Smooth muscle cell (in vitro differentiated cells): ENCODE measurements around the gene ZC3HAV1. TPM values are rescaled to one million over a fixed set of nuclear protein-coding genes. Genes with fewer than 3 reads are reported as not detected.
"Not testable (repeated sequence)": the region's sequence is repeated elsewhere in the genome, so short reads cannot be mapped to it uniquely, and the experiment has no call there.

Experiments
- DNase-seq: peaks from one replicate; lab custom pipeline; 2025; ENCODE audit not compliant: unreplicated experiment; lab: John Stamatoyannopoulos, UW
- H2AFZ ChIP-seq: fragments of 200-600 bp; sonication (generic); 2 replicates; pipeline ENCODE4 v1.6.0; 2016; ENCODE audit warnings: antibody characterized with exemption, low read depth, mild to moderate bottlenecking
- H3F3A ChIP-seq: fragments of 200-600 bp; sonication (generic); 2 replicates; pipeline ENCODE4 v1.6.0; 2017; ENCODE audit warnings: antibody characterized with exemption, low read depth
- H3K27ac ChIP-seq: fragments of 200-600 bp; sonication (generic); 2 replicates; pipeline ENCODE4 v1.5.1; 2016; ENCODE audit warnings: low read depth, mild to moderate bottlenecking
- H3K27me3 ChIP-seq: fragments of 200-600 bp; sonication (generic); 2 replicates; pipeline ENCODE4 v1.6.1; 2016; ENCODE audit warnings: low read depth, mild to moderate bottlenecking
- H3K36me3 ChIP-seq: fragments of 200-600 bp; sonication (generic); 2 replicates; pipeline ENCODE4 v1.5.1; 2016; ENCODE audit warnings: low read depth
- H3K4me1 ChIP-seq: fragments of 200-600 bp; sonication (generic); 2 replicates; pipeline ENCODE4 v1.5.1; 2016; ENCODE audit warnings: low read depth
- H3K4me2 ChIP-seq: fragments of 200-600 bp; sonication (generic); 2 replicates; pipeline ENCODE4 v1.6.0; 2016; ENCODE audit warnings: mild to moderate bottlenecking
- H3K4me3 ChIP-seq: fragments of 200-600 bp; sonication (generic); 2 replicates; pipeline ENCODE4 v1.5.1; 2016; ENCODE audit warnings: mild to moderate bottlenecking
- H3K79me2 ChIP-seq: fragments of 200-600 bp; sonication (generic); 2 replicates; pipeline ENCODE4 v1.6.0; 2016; ENCODE audit warnings: low read depth, mild to moderate bottlenecking
- H3K9ac ChIP-seq: fragments of 200-600 bp; sonication (generic); 2 replicates; pipeline ENCODE4 v1.6.0; 2016; ENCODE audit warnings: low read depth
- H3K9me3 ChIP-seq: fragments of 200-600 bp; sonication (generic); replicated peaks from 2 replicates; pipeline ENCODE4 v1.5.1; 2016; ENCODE audit warnings: low read depth
- H4K20me1 ChIP-seq: fragments of 200-600 bp; sonication (generic); 2 replicates; pipeline ENCODE4 v1.6.0; 2016; ENCODE audit warnings: low read depth
- WGBS: methylation state at CpG from one replicate; pipeline ENCODE4 v1.1.7; 2016; ENCODE audit warnings: low lambda C conversion rate; 5-methylcytosine and 5-hydroxymethylcytosine counted together
- polyA plus RNA-seq: library from polyadenylated mRNA; unstranded; fragments of >200 nt; fragmentation: Nextera tagmentation; extraction: Ambion mirVana; gene quantifications from 2 replicates; pipeline ENCODE4 v1.2.1, GENCODE V29; 2016
- total RNA-seq: library from RNA; depleted of rRNA; stranded (reverse); fragments of >200 nt; gene quantifications from 2 replicates; pipeline ENCODE4 v1.2.3, GENCODE V29; 2014
- TF ChIP-seq, protein P1 (sequence below): fragments of 200-600 bp; sonication (generic); IDR thresholded peaks from 2 replicates; pipeline ENCODE4 v1.5.1; 2017; ENCODE audit warnings: borderline replicate concordance, mild to moderate bottlenecking, antibody characterized with exemption; ENCODE audit not compliant: insufficient read depth, poor library complexity, severe bottlenecking

Gene ZC3HAV1
- total and polyA plus RNA-seq, 2 experiments from 2014 or later: 4.7 to 12.1 TPM

DNA sequence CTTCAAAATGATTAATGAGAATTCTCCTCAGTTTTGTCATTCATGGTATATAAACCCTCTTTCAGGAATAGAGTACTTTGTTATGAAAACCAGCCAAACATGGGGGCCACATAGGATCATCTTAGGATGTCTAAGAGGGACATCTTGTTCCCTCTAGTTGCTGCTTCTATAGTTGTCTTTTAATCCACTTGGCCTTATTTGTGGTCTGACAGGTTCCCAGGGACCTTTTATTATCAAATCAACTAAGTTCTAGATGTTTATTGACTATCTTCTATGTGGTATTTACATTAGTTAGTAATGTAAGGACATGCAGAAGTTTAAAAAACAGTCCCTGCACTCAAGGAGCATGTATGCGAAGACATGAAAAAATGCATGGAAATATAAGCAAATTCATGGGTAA lies 1.6 kb upstream of the ZC3HAV1 start:
- TF ChIP-seq, protein P1, sequence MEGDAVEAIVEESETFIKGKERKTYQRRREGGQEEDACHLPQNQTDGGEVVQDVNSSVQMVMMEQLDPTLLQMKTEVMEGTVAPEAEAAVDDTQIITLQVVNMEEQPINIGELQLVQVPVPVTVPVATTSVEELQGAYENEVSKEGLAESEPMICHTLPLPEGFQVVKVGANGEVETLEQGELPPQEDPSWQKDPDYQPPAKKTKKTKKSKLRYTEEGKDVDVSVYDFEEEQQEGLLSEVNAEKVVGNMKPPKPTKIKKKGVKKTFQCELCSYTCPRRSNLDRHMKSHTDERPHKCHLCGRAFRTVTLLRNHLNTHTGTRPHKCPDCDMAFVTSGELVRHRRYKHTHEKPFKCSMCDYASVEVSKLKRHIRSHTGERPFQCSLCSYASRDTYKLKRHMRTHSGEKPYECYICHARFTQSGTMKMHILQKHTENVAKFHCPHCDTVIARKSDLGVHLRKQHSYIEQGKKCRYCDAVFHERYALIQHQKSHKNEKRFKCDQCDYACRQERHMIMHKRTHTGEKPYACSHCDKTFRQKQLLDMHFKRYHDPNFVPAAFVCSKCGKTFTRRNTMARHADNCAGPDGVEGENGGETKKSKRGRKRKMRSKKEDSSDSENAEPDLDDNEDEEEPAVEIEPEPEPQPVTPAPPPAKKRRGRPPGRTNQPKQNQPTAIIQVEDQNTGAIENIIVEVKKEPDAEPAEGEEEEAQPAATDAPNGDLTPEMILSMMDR: no peak
- no peak for DNase-seq
- no peak overlapping the region for H3K27ac ChIP-seq
- H4K20me1 ChIP-seq: no peaks in the 10 kb centered on the region
- H3K4me3 ChIP-seq: no peak overlapping the region
- H3K4me2 ChIP-seq: no peak overlapping the region
- peaks cover 5% of the 10 kb centered on the region for H3K79me2 ChIP-seq
- H3K9me3 ChIP-seq: no peaks in the 10 kb centered on the region
- WGBS: 100% methylated on average over 1 of the region's 1 CpG
- no peak overlapping the region for H3K9ac ChIP-seq
- H3K36me3 ChIP-seq: no peaks in the 10 kb centered on the region
- H3F3A ChIP-seq: no peaks in the 10 kb centered on the region
- H3K27me3 ChIP-seq: no peaks in the 10 kb centered on the region
- H2AFZ ChIP-seq: no peak overlapping the region
- H3K4me1 ChIP-seq: peaks cover 3% of the 10 kb centered on the region

DNA sequence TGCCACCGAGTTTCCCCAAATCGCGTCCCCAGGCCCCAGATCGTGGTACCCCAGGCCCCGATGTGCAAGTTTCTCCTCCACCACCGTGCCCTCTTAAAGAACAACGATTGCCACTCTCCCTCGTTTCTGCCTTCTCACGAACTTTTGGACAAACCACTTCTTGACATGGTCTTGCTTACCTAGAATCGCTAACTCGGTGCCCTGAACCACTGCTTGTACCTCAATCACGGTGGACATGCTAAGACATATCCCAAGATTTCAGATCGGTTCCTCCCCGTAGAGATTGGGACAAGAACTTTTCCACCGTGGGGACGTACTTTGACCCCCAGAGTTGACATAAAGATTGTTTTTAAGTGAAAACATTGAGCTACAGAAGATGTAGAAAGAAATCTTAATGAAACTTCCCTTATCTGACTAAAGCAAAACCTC lies 477 bp upstream of the ZC3HAV1 start:
- peak overlapping the region; percentile 46 for H3K27ac ChIP-seq
- peak overlapping the region; percentile 98 for H3K4me3 ChIP-seq
- H3K9ac ChIP-seq: no peak overlapping the region
- H3K4me2 ChIP-seq: peak overlapping the region; percentile 94
- H4K20me1 ChIP-seq: no peaks in the 10 kb centered on the region
- DNase-seq: no peak
- no peaks in the 10 kb centered on the region for H3K36me3 ChIP-seq
- TF ChIP-seq, protein P1: no peak
- H3K27me3 ChIP-seq: no peaks in the 10 kb centered on the region
- H2AFZ ChIP-seq: peak overlapping the region; percentile 99
- WGBS: 32% methylated on average over 16 of the region's 16 CpGs
- no peaks in the 10 kb centered on the region for H3F3A ChIP-seq
- H3K9me3 ChIP-seq: no peaks in the 10 kb centered on the region
- H3K79me2 ChIP-seq: peaks cover 14% of the 10 kb centered on the region
- H3K4me1 ChIP-seq: peaks cover 3% of the 10 kb centered on the region

DNA sequence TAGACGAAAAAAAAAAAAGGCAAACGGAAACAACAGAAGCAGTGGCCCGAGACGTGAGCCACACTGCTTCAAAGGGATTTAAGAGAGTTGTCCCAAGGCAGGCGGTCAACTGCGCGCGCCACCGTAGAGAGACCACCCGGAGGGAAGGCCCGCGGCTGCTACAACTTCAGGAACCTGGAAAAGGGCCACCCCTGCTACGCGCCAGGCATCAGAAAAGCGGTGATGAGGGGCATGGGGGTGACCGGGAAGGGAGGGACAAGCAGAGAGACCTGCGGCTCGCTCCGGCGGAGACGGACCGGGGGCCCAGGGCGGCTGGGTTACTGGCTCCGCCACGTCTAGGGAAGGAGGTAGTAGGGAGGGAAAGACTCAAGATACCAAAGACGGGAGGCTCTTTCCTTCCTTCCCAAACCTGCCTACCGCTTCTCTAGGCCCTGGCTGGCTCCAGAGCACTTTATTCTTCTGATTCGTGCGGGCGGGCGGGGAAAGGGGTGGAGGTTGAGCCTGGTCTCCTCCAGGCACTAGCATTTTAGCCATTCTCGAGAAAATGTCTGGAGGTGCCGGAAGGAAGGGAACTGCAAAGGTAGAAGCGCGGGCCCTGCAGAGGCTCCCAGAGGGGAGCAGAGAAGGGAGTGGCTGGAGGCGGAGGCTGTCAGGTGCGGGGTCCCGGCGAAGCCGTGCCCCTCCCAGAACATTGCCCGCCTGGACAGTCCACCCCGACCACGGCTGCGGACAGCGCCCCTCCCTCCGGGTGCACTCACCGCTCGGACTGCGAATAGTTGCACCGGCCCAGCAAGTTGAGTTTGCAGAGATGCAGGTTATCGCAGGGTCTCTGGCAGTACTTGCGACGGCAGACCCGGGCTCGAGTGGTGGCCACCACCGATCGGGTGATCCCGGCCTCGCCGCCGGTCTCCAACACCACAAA lies 993 bp downstream of the ZC3HAV1 start:
- no peaks in the 10 kb centered on the region for H3K36me3 ChIP-seq
- H3K4me1 ChIP-seq: peaks cover 3% of the 10 kb centered on the region
- 2% methylated on average over 57 of the region's 61 CpGs for WGBS
- peaks cover 15% of the 10 kb centered on the region for H3K79me2 ChIP-seq
- H4K20me1 ChIP-seq: no peaks in the 10 kb centered on the region
- no peaks in the 10 kb centered on the region for H3K9me3 ChIP-seq
- no peak overlapping the region for H3K27ac ChIP-seq
- H2AFZ ChIP-seq: peak overlapping the region; percentile 99
- TF ChIP-seq, protein P1: no peak
- H3K4me3 ChIP-seq: peak overlapping the region; percentile 98
- H3F3A ChIP-seq: no peaks in the 10 kb centered on the region
- peak overlapping the region; percentile 94 for H3K4me2 ChIP-seq
- H3K27me3 ChIP-seq: no peaks in the 10 kb centered on the region
- H3K9ac ChIP-seq: peak overlapping the region; percentile 54
- DNase-seq: peak; percentile 30

DNA sequence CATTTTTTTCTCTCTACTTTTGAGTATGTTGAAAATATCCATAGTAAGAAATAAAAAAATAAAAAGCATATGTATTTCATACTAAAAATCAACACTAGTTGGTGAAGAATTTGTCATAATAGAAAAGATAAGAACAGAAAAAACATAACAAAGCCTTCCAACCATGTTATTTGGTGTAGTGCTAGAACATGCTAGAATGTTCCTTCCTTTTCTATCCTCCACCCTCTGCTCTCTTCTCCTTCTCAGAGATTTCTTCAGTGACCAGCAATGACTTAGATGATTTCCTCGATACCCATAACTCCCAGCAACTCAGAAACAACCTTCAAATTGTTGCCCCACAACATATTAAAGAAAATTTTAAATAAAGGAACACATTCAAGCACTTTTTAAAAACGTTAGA lies 2.6 kb downstream of the ZC3HAV1 start:
- TF ChIP-seq, protein P1: no peak
- H3K9me3 ChIP-seq: no peaks in the 10 kb centered on the region
- no peak overlapping the region for H2AFZ ChIP-seq
- H3K27me3 ChIP-seq: no peaks in the 10 kb centered on the region
- H3K79me2 ChIP-seq: peaks cover 21% of the 10 kb centered on the region
- DNase-seq: no peak
- H3K9ac ChIP-seq: no peak overlapping the region
- H3K4me2 ChIP-seq: no peak overlapping the region
- H3K4me3 ChIP-seq: peak overlapping the region; percentile 98
- no peaks in the 10 kb centered on the region for H4K20me1 ChIP-seq
- peaks cover 3% of the 10 kb centered on the region for H3K4me1 ChIP-seq
- no peaks in the 10 kb centered on the region for H3K36me3 ChIP-seq
- WGBS: 89% methylated on average over 2 of the region's 2 CpGs
- no peak overlapping the region for H3K27ac ChIP-seq
- H3F3A ChIP-seq: no peaks in the 10 kb centered on the region

DNA sequence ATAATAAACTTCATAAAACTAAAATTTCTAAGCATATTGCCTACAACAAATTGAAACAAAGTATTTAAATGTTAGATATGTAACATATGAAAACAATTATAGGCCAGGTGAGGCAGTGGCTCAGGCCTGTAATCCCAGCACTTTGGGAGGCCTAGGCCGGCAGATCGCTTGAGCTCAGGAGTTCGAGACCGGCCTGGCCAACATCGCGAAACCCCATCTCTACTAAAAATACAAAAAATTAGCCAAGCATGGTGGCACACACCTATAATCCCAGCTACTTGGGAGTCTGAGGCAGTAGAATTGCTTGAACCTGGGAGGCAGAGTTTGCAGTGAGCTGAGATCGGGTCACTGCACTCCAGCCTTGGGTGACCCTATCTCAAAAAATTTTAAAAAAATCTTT lies 3.3 kb downstream of the ZC3HAV1 start:
- not testable (repeated sequence) for H3K9me3 ChIP-seq, H3K9ac ChIP-seq, H3K36me3 ChIP-seq, H3K27ac ChIP-seq, H3K27me3 ChIP-seq, H3K4me2 ChIP-seq, DNase-seq, H3F3A ChIP-seq, H2AFZ ChIP-seq, H4K20me1 ChIP-seq, H3K4me1 ChIP-seq, H3K4me3 ChIP-seq
- 95% methylated on average over 7 of the region's 7 CpGs for WGBS
- H3K79me2 ChIP-seq: peaks cover 22% of the 10 kb centered on the region
